Measurements from ENCODE around the gene IGFN1. TPM values are rescaled to one million over a fixed set of nuclear protein-coding genes. Genes with fewer than 3 reads are reported as not detected.

IGFN1 gene
- total RNA-seq, 1 donor from 2014 or later = 0.38 TPM

DNA sequence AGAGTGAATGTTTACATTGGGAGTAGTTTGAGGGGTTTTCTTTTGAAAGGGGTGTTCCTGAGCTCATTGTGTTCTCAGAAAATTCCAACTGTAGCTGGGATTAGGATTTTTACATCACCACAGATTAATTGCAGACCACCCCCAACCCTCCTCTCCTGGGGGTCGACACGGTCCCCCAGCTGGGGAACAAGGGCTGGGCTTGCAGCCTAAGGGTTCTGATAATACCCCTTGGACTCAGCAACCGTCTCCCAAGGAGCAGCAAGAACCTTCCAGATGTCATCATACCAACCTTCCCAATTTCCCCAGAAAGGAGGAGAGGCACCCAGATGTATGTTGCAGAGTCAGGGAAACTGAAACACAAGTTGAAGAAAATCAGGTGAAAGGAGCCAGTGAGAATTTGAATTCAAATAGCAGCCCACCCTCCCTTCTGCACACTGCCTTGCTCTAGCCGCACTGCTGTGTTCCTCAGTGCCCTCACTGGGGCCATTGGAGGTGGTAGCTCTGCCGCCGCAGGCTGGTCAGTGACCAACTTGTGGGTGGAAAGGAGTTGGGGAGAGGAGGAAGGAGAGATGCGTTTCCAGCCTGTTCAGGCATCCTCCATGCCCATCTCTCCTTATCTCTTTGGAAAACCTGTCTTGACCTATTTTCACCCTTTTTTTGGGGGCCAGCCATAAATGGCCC, 14.7 kb upstream of the IGFN1 start:
- H3K27me3 Mint-ChIP-seq = peaks cover 12% of the 10 kb centered on the region
- TF ChIP-seq, protein P1, sequence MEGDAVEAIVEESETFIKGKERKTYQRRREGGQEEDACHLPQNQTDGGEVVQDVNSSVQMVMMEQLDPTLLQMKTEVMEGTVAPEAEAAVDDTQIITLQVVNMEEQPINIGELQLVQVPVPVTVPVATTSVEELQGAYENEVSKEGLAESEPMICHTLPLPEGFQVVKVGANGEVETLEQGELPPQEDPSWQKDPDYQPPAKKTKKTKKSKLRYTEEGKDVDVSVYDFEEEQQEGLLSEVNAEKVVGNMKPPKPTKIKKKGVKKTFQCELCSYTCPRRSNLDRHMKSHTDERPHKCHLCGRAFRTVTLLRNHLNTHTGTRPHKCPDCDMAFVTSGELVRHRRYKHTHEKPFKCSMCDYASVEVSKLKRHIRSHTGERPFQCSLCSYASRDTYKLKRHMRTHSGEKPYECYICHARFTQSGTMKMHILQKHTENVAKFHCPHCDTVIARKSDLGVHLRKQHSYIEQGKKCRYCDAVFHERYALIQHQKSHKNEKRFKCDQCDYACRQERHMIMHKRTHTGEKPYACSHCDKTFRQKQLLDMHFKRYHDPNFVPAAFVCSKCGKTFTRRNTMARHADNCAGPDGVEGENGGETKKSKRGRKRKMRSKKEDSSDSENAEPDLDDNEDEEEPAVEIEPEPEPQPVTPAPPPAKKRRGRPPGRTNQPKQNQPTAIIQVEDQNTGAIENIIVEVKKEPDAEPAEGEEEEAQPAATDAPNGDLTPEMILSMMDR (IDR thresholded peaks at IDR 0.05; ENCODE audit: unreplicated experiment) = no peak
- H3K36me3 Mint-ChIP-seq (ENCODE audit: insufficient read depth) = no peaks in the 10 kb centered on the region
- no peak for DNase-seq (ENCODE audit: low spot score, unreplicated experiment)
- peaks cover 39% of the 10 kb centered on the region for H3K4me1 Mint-ChIP-seq (ENCODE audit: low read depth)
- no peak overlapping the region for H3K4me3 Mint-ChIP-seq (ENCODE audit: low read depth)
- H3K9me3 Mint-ChIP-seq (ENCODE audit: low read depth) = peaks cover 7% of the 10 kb centered on the region
- no peak overlapping the region for H3K27ac Mint-ChIP-seq

DNA sequence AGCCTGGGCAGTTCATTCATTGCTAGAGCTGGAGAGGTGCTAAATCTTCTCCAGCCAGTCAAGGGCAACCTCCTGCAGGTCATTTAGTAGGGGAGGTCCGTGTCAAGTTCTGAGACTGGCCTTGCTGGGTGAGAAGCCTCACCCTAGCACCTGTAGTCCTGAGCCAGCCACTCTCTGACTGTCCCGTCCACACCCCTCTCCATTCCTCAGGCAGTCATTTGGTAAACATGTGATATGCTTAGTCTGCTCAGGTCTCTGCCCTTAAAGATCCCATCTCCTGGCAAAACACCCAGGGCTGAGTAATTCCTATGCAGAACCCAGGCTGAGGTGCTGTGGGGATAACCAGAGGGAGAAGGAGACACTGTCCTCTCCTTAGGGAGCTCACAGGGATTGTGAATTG, 13.7 kb upstream of the IGFN1 start:
- DNase-seq (ENCODE audit: low spot score, unreplicated experiment) = no peak
- Mint-ChIP-seq H3K36me3 (ENCODE audit: insufficient read depth) (no peaks in the 10 kb centered on the region), H3K27ac (no peak overlapping the region), H3K4me3 (ENCODE audit: low read depth) (no peak overlapping the region), H3K4me1 (ENCODE audit: low read depth) (peaks cover 33% of the 10 kb centered on the region), H3K27me3 (peaks cover 19% of the 10 kb centered on the region), H3K9me3 (ENCODE audit: low read depth) (peaks cover 7% of the 10 kb centered on the region)
- TF ChIP-seq, protein P1 (IDR thresholded peaks at IDR 0.05; ENCODE audit: unreplicated experiment) = no peak

- no peaks in the 10 kb centered on the region for H3K36me3 Mint-ChIP-seq (ENCODE audit: insufficient read depth)
- DNase-seq (ENCODE audit: low spot score, unreplicated experiment) = no peak
- no peak overlapping the region for H3K27ac Mint-ChIP-seq
- H3K4me3 Mint-ChIP-seq (ENCODE audit: low read depth) = no peak overlapping the region
- TF ChIP-seq, protein P1 (IDR thresholded peaks at IDR 0.05; ENCODE audit: unreplicated experiment) = no peak
- H3K9me3 Mint-ChIP-seq (ENCODE audit: low read depth) = peaks cover 7% of the 10 kb centered on the region
- H3K4me1 Mint-ChIP-seq (ENCODE audit: low read depth) = peaks cover 18% of the 10 kb centered on the region
- peaks cover 24% of the 10 kb centered on the region for H3K27me3 Mint-ChIP-seq
Measured at GRCh38 chr1:201178718-201179117, 11.9 kb upstream of the IGFN1 start.

DNA sequence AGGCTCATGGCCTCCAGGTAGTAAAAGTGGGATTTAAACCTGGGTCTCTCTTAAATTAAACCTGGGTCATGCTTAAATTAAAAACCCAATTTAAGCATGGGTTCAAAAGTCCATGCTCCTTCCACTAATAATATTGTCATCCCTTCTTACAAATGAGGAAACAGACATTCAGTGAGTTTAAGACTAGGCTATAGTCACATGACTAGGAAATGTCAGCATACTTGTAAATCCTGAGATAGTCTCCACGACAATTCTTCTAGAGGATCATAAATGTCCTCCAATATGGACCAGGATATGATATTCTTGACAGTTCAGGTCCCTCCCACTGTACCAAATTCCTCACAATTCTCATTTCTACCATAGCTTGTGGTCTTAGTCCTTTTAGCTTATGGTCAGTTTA, 10.5 kb upstream of the IGFN1 start:
- no peak overlapping the region for H3K4me3 Mint-ChIP-seq (ENCODE audit: low read depth)
- no peak overlapping the region for H3K27ac Mint-ChIP-seq
- H3K36me3 Mint-ChIP-seq (ENCODE audit: insufficient read depth) = no peaks in the 10 kb centered on the region
- DNase-seq (ENCODE audit: low spot score, unreplicated experiment) = no peak
- TF ChIP-seq, protein P1 (IDR thresholded peaks at IDR 0.05; ENCODE audit: unreplicated experiment) = no peak
- H3K27me3 Mint-ChIP-seq = peaks cover 27% of the 10 kb centered on the region
- H3K4me1 Mint-ChIP-seq (ENCODE audit: low read depth) = peaks cover 13% of the 10 kb centered on the region
- H3K9me3 Mint-ChIP-seq (ENCODE audit: low read depth) = peaks cover 7% of the 10 kb centered on the region

GRCh38 chr1:201180901-201181300, 9.7 kb upstream of the IGFN1 start:
- Mint-ChIP-seq H3K36me3 (ENCODE audit: insufficient read depth) (no peaks in the 10 kb centered on the region), H3K27me3 (peaks cover 27% of the 10 kb centered on the region), H3K27ac (no peak overlapping the region), H3K4me1 (ENCODE audit: low read depth) (peaks cover 11% of the 10 kb centered on the region), H3K4me3 (ENCODE audit: low read depth) (no peak overlapping the region), H3K9me3 (ENCODE audit: low read depth) (peaks cover 7% of the 10 kb centered on the region)
- TF ChIP-seq, protein P1 (IDR thresholded peaks at IDR 0.05; ENCODE audit: unreplicated experiment) = no peak
- no peak for DNase-seq (ENCODE audit: low spot score, unreplicated experiment)

Data from progenitor cell of endocrine pancreas (in vitro differentiated cells).